CD1c-positive myeloid dendritic cell (primary cell): Measurements from ENCODE around the gene HPS4.
A peak's percentile ranks its signal among the peaks of the same experiment; 100 is the strongest.

Experiments used
- DNase-seq: peaks from one replicate; pipeline ENCODE4 v3.0.0-alpha.2; 2016; ENCODE audit errors: extremely low spot score

The HPS4 gene

DNA sequence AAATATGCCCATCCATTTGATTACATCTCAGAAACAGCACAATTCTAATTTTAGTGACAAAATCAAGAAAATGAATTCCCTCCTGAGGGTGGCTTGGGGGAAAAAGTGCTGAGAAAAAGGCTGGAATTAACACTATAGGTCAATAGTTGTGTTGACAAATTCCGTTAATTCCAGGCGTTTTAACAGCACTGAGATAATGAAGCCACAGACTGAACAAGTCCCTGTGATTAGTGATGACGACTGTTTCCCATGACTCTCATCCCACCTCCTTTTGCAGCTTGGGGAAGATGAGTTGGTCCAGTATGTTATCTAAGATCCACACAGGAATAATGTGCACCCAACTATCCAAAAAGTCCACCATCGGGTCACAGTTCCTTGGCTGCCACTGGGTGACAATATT, 12.9 kb upstream of the HPS4 start:
- DNase-seq, result no peak

GRCh38 chr22:26494506-26494905, 10.9 kb upstream of the HPS4 start:
- DNase-seq, result no peak

DNA sequence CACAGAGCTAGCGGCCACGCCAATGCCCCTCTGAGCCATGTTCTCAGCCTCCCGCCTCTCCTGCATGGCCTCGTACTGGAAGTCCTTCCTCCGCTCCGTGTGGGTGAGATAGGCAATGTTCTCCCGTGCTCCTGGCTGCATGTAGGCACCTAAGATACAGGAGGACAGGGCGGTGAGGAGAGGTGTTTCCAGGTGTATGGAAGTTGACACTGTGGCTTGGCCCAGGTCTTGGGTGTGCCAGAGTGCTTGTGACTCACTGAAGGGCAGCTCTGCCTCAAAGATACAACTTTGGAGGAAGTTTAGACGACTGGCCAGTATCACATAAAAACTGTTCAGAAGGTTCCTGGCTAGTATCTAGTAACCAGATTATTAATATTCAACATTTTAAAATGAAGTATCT, 8.6 kb upstream of the HPS4 start:
- DNase-seq, result no peak

DNA sequence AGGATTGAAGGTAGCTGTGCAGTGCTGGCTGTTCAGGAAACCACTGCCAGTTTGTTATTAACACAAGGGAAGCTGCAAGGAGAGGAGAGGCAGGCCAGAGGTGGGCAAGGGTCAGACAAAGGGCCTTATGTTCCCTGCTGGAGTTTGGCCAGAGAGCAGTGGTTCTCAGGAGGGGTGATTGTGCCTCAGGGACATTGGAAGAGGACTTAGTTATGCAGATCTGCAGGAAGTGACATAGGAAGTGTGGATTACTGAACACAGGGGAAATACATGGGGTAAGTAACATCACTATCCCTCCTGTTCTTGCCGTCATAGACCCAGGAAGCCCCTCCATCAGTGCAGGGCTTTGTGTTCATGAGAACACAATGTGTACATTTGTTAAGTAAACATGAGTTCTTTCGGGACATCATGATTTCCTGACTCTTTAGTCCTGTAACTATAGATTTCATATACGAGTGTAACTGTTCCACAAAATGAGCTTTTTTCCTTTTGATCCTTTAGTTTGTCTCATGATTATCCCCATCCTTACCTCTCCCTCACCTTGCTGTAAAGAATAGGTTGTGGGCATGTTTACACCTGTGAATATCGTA, 6.0 kb upstream of the HPS4 start:
- DNase-seq, result no peak

DNA sequence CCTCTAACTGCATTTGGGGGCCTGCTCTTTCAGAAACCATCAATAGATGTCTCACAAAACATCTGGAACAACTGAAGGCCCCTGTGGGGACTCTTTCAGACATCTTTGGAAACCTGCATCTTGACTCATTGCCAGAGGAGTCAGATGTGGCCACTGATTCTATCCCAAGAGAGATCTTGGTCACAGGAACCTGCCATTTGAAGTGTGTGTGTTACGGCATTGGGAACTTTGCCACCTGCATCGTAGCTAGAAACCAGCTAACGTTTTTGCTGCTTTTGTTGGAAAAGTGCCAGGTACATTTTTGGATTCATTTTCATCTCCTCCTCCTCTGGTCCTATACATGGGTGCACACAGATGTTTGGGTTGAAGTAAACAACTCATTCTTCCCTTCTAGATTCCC, 4.4 kb upstream of the HPS4 start:
- DNase-seq, result no peak

GRCh38 chr22:26486394-26486793, 2.8 kb upstream of the HPS4 start:
- no peak for DNase-seq

DNA sequence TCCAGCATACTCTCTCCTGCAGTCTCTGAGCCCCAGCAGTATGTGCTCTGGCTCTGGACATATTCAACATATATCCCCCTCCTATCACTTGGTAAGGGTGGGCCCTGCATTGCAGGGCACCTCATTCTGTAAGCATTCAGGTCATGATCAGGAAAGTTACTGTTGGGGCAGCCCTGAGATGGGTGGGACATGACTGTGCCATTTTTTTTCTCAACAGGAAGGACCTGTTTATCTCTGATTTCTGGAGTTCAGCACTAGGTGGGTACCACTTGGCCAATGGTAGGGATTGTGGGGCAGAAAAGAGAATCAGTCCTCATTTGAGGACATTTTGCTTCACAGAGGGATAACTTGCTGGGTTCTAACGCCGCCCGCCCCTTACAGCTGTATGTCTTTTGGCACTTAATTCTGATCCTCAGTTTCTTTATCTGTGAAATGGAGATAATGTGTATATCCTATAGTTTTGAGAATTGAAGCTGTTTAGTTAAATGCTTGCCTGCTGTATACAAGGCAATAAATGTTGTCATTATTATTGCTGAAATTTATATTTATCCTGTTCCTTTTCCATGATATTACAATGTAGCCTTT, 2.3 kb upstream of the HPS4 start:
- no peak for DNase-seq

DNA sequence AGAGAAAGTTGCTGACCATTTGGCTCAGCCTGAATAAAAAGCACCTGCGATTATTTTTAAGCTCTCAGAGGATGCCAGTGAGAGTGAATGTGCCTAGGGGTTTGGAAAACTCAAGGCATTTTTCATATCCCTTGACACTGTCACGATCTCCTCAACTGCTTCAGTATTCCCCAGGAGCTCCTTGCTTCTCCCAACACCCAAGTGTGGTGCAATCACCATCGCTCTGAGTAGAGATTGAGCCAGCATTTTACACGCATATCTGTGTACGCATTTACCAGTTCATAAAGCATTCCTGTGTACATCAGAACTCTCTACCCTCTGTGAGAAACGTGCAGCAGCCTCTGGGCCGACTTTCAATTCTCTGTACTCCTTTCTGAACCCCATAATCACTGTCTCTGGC, 1.4 kb upstream of the HPS4 start:
- DNase-seq, result no peak

GRCh38 chr22:26484360-26484706, 750 bp upstream of the HPS4 start:
- DNase-seq, result peak; percentile 20

- DNase-seq, result no peak
Observed at GRCh38 chr22:26483043-26483438, 542 bp downstream of the HPS4 start.

GRCh38 chr22:26482161-26482560, 1.4 kb downstream of the HPS4 start:
- peak; percentile 27 for DNase-seq

DNA sequence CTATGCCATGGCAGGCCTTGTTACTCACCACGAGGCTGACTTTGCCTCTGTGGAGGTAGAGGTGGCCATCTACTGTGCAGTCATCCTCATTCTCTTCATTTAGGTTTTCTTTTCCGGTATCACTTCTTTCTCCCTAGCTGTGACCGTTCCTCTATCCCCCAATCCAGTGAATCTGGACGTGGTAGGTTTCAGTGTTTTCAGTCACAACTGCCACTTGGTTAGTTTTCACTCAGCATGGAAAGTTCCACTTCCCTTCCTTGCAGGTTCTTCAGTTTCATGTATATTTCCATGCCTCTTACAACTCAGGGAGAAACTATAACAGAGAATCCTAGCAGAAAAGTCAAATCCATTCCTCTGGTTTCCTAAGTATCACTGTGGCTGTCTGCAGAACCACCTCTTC, 1.9 kb downstream of the HPS4 start:
- peak; percentile 66 for DNase-seq

GRCh38 chr22:26481112-26481693, 2.4 kb downstream of the HPS4 start:
- no peak for DNase-seq

DNA sequence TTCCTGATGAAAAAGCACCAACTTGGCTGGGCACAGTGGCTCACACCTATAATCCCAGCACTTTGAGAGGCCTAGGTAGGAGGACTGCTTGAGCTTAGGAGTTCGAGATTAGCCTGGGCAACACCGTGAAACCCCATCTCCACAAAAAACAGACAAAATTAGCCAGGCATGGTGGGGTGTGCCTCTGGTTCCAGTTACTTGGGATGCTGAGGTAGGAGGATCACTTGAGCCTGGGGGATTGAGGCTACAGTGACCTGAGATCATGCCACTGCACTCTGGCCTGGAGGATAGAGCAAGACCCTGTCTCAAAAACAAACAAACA, 3.0 kb downstream of the HPS4 start:
- DNase-seq, result no peak

DNA sequence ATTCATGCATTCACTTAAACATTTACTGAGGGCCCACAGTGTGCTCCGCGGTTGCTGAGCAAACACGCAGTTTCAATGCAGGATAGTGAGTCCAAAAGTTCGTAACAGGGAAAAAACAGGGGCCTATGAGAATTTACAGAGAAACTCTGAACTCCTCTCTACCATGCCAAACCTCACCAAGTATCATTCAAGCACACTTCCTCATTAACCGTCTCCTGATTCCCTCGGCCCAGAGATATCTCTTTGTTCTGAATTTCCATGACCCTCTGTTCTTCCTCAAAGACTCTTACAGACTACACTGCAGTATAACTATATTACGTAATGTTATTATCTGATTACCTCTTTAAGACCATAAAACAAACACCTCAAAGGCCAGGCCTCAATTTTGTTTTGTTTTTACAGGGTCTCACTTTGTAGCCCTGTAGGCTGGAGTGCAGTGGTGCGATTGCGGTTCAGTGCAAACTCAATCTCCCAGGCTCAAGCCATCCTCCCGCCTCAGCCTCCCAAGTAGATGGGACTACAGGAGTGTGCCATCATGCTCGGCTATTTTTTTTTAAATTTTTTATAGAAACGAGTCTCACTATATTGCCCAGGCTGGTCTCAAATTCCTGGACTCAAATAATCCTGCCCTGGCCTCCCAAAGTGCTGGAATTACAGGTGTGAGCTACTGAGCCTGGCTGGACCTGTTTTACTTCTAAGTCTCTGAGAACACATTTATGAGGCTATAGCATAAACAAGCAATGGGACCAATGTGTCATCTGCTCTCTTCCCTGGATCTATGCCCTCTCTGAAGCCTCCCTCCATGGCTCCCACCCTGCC, 3.6 kb downstream of the HPS4 start:
- peak; percentile 55 for DNase-seq

DNA sequence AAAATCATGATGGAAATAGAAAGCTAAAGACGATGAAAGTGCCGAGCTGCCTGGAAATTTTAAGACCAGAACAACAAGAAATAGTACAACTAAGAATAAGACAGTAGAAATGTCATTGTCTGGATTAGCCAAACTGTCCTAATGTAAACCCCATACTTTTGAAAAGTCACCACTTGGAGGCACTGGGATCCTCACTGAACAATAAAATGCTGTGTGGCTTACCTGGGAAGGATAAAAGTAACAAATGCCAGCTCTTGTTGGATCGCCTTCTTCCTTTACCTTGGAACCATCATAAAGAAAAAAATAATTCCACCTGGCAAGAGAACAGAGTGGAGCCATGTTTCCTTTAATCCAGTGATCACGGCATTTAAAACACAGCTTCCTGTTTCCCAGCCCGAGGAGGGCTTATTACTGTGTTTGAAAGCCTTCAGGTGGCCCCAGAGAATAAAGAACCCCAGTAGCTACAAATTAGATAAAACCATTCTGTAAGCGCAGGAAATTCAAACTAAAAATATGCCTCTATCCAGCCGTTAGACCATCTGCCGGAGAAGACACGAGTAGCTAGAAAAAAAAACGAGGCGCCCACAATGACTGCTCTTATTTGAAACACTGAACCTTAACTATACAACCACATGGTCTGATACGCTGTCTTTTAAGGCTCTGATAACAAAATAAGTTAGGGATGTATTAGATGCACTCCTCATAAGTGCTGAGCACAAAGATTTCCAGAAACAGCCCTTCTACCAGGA, 4.4 kb downstream of the HPS4 start:
- peak; percentile 8 for DNase-seq

- no peak for DNase-seq
Observed at GRCh38 chr22:26477341-26477731, 6.2 kb downstream of the HPS4 start.

DNA sequence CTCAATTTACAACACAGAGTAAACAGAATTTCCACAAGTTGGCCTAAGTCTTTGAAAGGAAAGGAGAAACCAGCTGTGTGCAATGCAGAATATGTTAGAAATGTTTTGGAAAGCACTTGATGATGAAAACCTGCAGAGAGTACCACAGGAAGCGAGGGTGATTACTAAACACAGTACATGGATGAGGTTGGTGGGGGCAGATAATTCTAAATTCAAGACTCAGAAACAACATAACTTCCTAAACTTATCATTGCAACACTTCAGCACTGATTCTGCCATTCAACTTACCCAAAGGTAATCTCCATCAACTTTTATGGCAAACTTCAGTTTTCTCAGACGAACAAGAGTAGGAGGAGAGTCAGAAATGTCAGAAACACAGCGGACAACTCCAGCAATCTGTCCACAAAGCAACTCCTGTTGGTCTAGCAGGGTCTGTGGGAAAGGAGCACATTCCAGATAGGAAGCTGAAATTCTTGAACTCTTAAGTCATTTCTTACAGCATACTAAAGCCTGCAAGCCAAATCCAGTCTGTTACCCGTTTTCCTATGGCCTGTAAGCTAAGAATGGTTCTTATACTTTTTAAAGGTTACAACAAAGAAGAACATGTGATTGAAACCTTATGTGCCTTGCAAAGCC, 6.8 kb downstream of the HPS4 start:
- DNase-seq, result no peak

DNA sequence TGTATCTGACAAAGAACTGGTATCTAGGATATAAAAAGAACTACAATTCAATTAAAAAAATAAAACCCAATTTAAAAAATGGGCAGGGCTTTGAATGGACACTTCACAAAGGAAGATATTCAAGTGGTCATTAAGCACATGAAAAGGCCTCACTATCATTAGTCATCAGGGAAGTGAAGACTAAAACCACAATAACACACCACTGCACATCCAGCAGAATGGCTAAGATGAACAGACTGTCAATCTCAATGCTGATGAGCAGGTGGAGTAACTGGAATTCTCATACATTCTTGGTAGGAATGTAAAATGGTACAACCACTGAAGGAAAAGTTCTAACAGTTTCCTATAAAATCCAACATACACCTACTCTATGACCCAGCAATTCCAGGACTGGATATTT, 8.9 kb downstream of the HPS4 start:
- DNase-seq, result peak; percentile 13

GRCh38 chr22:26471522-26471921, 12.1 kb downstream of the HPS4 start:
- no peak for DNase-seq

DNA sequence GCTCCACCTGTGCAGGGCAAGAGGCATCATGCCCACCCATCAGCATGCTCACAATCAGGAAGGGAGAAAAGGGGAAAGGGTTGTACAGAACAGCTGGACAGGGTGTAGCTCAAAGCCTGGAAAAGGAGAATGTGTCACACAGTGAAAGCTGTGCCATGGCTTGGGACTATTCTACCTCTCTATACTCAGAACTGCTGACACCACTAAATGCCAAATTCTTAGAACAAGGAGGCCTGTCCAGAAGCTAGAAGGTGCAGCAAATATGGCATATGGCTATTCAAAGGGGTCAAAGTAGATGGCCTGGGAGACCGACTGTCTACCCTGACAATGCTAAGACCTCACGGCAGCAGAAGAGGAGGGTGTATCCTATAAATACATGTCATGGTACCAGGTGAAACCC, 12.8 kb downstream of the HPS4 start:
- DNase-seq, result no peak

GRCh38 chr22:26466196-26466595, 17.4 kb downstream of the HPS4 start:
- DNase-seq, result no peak
